Measurements from ENCODE around the gene PRKCA. TPM values are rescaled to one million over a fixed set of nuclear protein-coding genes. Genes with fewer than 3 reads are reported as not detected.

PRKCA gene
- total RNA-seq, 1 donor from 2014 or later = 4.7 TPM

DNA sequence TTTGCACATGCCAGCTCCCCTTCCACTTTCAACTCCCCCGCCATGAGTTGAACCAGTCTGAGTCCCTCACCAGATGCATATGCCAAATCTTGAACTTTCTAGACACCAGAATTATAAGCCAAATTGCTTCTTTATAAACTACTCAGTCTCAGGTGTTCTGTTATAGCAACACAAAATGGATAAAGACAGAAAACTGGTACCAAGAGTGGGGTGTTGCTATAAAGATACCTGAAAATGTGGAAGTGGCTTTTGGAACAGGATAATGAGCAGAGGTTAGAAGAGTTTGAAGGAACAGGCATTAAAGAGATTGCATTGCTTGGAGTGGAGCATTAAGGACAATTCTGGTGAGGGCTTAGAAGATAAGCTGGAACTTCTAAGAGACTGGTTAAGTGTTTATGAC is 515.3 kb downstream of the PRKCA start:
- FAIRE-seq = no peak
- Histone ChIP-seq H3K4me3 (ENCODE audit: low read depth, low read length) (no peak overlapping the region), H3K36me3 (ENCODE audit: control insufficient read depth, insufficient read depth, low read length) (no peaks in the 10 kb centered on the region), H3K27me3 (ENCODE audit: control insufficient read depth, insufficient read depth, low read length) (no peaks in the 10 kb centered on the region)
- TF ChIP-seq CTCF (IDR thresholded peaks at IDR 0.05; ENCODE audit: insufficient read depth, low read length, severe bottlenecking) = no peak
- no peak for DNase-seq (ENCODE audit: low read depth)

GRCh38 chr17:66819466-66819865 is 517.1 kb downstream of the PRKCA start:
- DNase-seq (ENCODE audit: low read depth) (no peak), FAIRE-seq (no peak)
- TF ChIP-seq CTCF (IDR thresholded peaks at IDR 0.05; ENCODE audit: insufficient read depth, low read length, severe bottlenecking) = no peak
- H3K36me3 ChIP-seq (ENCODE audit: control insufficient read depth, insufficient read depth, low read length) = no peaks in the 10 kb centered on the region
- H3K27me3 ChIP-seq (ENCODE audit: control insufficient read depth, insufficient read depth, low read length) = no peaks in the 10 kb centered on the region
- H3K4me3 ChIP-seq (ENCODE audit: low read depth, low read length) = no peak overlapping the region

GRCh38 chr17:66822009-66822408 is 519.6 kb downstream of the PRKCA start:
- H3K27me3 ChIP-seq (ENCODE audit: control insufficient read depth, insufficient read depth, low read length) = no peaks in the 10 kb centered on the region
- H3K36me3 ChIP-seq (ENCODE audit: control insufficient read depth, insufficient read depth, low read length) = no peaks in the 10 kb centered on the region
- no peak overlapping the region for H3K4me3 ChIP-seq (ENCODE audit: low read depth, low read length)
- no peak for TF ChIP-seq CTCF (IDR thresholded peaks at IDR 0.05; ENCODE audit: insufficient read depth, low read length, severe bottlenecking)
- DNase-seq (ENCODE audit: low read depth) (no peak), FAIRE-seq (no peak)

DNA sequence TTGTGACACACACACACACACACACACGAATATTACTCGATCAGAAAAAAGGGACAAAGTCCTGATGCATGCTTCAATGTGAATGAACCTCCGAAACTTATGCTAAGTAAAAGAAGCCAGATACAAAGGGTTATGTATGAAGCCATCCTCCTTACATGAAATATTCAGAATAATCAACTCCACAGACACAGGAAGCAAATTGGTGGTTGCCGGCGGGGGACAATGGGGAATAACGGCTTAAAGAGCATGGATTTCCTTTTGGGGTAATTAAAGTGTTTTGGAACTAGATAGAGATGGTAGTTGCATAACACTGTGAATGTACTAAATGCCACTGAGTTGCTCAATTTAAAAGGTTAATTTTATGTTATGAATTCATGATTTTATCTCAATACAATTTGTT is 524.4 kb downstream of the PRKCA start:
- FAIRE-seq (no peak), DNase-seq (ENCODE audit: low read depth) (no peak)
- no peaks in the 10 kb centered on the region for H3K36me3 ChIP-seq (ENCODE audit: control insufficient read depth, insufficient read depth, low read length)
- TF ChIP-seq CTCF (IDR thresholded peaks at IDR 0.05; ENCODE audit: insufficient read depth, low read length, severe bottlenecking) = no peak
- no peak overlapping the region for H3K4me3 ChIP-seq (ENCODE audit: low read depth, low read length)
- H3K27me3 ChIP-seq (ENCODE audit: control insufficient read depth, insufficient read depth, low read length) = no peaks in the 10 kb centered on the region

GRCh38 chr17:66829386-66829864 is 527.0 kb downstream of the PRKCA start:
- no peak overlapping the region for H3K4me3 ChIP-seq (ENCODE audit: low read depth, low read length)
- TF ChIP-seq CTCF (IDR thresholded peaks at IDR 0.05; ENCODE audit: insufficient read depth, low read length, severe bottlenecking) = no peak
- FAIRE-seq (no peak), DNase-seq (ENCODE audit: low read depth) (peak; percentile 57)
- peaks cover 4% of the 10 kb centered on the region for H3K27me3 ChIP-seq (ENCODE audit: control insufficient read depth, insufficient read depth, low read length)
- no peaks in the 10 kb centered on the region for H3K36me3 ChIP-seq (ENCODE audit: control insufficient read depth, insufficient read depth, low read length)

- peaks cover 6% of the 10 kb centered on the region for H3K27me3 ChIP-seq (ENCODE audit: control insufficient read depth, insufficient read depth, low read length)
- no peak for FAIRE-seq
These were observed 527.5 kb downstream of the PRKCA start for GRCh38 chr17:66829883-66830282.

More at GRCh38 chr17:66829883-66830282, 527.5 kb downstream of the PRKCA start:
- TF ChIP-seq CTCF (IDR thresholded peaks at IDR 0.05; ENCODE audit: insufficient read depth, low read length, severe bottlenecking) = no peak
- no peak overlapping the region for H3K4me3 ChIP-seq (ENCODE audit: low read depth, low read length)
- no peaks in the 10 kb centered on the region for H3K36me3 ChIP-seq (ENCODE audit: control insufficient read depth, insufficient read depth, low read length)
- DNase-seq (ENCODE audit: low read depth) = no peak
